Measurements from ENCODE around the gene SPDEF.

SPDEF gene

DNA sequence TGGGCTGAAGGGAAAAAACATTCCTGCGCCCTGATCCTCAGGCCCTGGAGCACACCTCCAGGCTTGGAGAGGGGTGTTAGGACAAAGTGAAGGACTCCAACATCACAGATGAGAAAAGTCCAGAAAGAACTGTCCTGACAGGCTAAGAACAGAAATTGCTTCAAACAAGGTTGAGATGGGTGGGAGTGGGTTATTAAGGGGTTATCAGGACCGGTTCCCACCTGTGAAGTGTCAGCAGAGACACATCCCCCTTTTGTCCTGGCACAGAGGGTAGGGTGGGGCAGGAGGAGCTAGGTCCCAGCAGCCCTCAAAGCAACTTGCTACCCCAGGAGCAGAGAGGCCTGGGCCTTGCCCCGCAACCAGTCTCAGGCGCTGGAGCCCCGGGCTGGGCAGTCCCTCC lies 3.5 kb downstream of the SPDEF start:
- no peak for DNase-seq
- H3K36me3 ChIP-seq (ENCODE audit: control insufficient read depth in 4 of 4, insufficient read depth in 4 of 4, low read length in 3 of 4), result no peaks in the 10 kb centered on the region
- CTCF ChIA-PET, result no interaction called here
- 98% methylated on average over 5 of the region's 5 CpGs for WGBS (ENCODE audit: insufficient coverage)
- H3K9me3 ChIP-seq (ENCODE audit: control extremely low read depth in 1 of 5, control insufficient read depth in 4 of 5, insufficient read depth in 2 of 5, low read depth in 1 of 5, low read length in 4 of 5), result no peaks in the 10 kb centered on the region
- H3K27ac ChIP-seq (ENCODE audit: insufficient read depth in 1 of 2, low read depth in 1 of 2, low read length in 2 of 2, poor library complexity in 1 of 2, severe bottlenecking in 2 of 2), result no peak overlapping the region
- H3K27me3 ChIP-seq (replicated peaks in 2 of 5; ENCODE audit: control insufficient read depth in 4 of 5, insufficient read depth in 5 of 5, low read length in 4 of 5), result no peaks in the 10 kb centered on the region
- POLR2A ChIA-PET, result no interaction called here
- H3K4me1 ChIP-seq (ENCODE audit: control extremely low read depth in 1 of 4, control insufficient read depth in 4 of 4, insufficient read depth in 4 of 4, low read length in 3 of 4), result peaks cover 0 to 25% (median 17%) of the 10 kb centered on the region in 4 experiments
- H3K4me3 ChIP-seq (ENCODE audit: control insufficient read depth in 1 of 7, extremely low read depth in 1 of 7, insufficient read depth in 4 of 7, low read depth in 2 of 7, low read length in 6 of 7), result no peak overlapping the region

DNA sequence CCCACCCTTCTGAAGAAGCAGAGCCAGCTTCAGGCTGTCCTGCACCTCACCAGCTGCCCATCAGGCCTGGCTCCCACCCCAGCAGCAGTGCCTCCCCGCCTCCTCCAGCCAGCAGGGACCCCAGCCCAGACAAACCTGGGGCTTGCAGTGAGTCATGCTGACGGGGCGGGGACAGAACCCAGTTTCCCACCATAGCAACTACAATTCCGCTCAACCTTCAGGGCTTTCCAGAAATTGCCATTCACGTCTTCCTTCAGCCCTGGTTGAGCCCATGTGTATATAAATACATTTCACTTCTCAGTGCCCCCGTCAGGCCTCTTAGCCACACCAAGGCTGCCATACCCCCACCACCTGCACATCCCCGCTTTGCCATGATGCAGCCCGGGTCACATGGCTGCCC lies 4.4 kb downstream of the SPDEF start:
- Histone ChIP-seq H3K9me3 (ENCODE audit: control extremely low read depth in 1 of 5, control insufficient read depth in 4 of 5, insufficient read depth in 2 of 5, low read depth in 1 of 5, low read length in 4 of 5) (no peaks in the 10 kb centered on the region), H3K4me1 (ENCODE audit: control extremely low read depth in 1 of 4, control insufficient read depth in 4 of 4, insufficient read depth in 4 of 4, low read length in 3 of 4) (peaks cover 0 to 29% (median 17%) of the 10 kb centered on the region in 4 experiments), H3K36me3 (ENCODE audit: control insufficient read depth in 4 of 4, insufficient read depth in 4 of 4, low read length in 3 of 4) (no peaks in the 10 kb centered on the region), H3K27me3 (replicated peaks in 2 of 5; ENCODE audit: control insufficient read depth in 4 of 5, insufficient read depth in 5 of 5, low read length in 4 of 5) (no peaks in the 10 kb centered on the region), H3K27ac (ENCODE audit: insufficient read depth in 1 of 2, low read depth in 1 of 2, low read length in 2 of 2, poor library complexity in 1 of 2, severe bottlenecking in 2 of 2) (no peak overlapping the region), H3K4me3 (ENCODE audit: control insufficient read depth in 1 of 7, extremely low read depth in 1 of 7, insufficient read depth in 4 of 7, low read depth in 2 of 7, low read length in 6 of 7) (no peak overlapping the region)
- ChIA-PET POLR2A (no interaction called here), CTCF (no interaction called here)
- DNase-seq, result no peak
- 98% methylated on average over 5 of the region's 8 CpGs for WGBS (ENCODE audit: insufficient coverage)

DNA sequence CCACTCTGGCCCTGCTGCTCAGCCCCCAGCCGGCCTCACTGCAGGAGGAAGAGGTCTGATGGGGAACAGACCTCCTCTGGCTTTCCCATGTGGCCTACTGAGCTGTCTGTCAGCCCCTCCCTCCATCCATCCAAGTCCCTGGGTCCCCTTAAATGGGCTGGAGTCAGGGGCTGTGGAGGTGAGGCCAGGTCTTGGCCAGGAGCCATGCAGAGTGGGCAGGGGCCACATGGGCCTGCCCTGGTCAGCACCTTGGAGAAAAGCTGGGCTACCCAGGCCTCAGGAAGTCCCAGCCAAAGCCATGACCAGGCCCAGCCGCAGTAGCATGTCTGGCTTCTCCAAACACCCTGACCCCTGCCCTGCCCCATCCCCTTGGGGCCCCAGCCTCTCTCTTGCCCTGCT lies 6.3 kb downstream of the SPDEF start:
- H3K27me3 ChIP-seq (replicated peaks in 2 of 5; ENCODE audit: control insufficient read depth in 4 of 5, insufficient read depth in 5 of 5, low read length in 4 of 5), result no peaks in the 10 kb centered on the region
- whole genome bisulfite sequencing (ENCODE audit: insufficient coverage), result 100% methylated on average over 1 of the region's 2 CpGs
- ChIA-PET CTCF (interaction anchor here (1.5 kb wide), 1 partner anchor 90 kb away, joined by 5 read pairs; no protein-coding TSS in a partner anchor), POLR2A (no interaction called here)
- no peaks in the 10 kb centered on the region for H3K9me3 ChIP-seq (ENCODE audit: control extremely low read depth in 1 of 5, control insufficient read depth in 4 of 5, insufficient read depth in 2 of 5, low read depth in 1 of 5, low read length in 4 of 5)
- no peak overlapping the region for H3K27ac ChIP-seq (ENCODE audit: insufficient read depth in 1 of 2, low read depth in 1 of 2, low read length in 2 of 2, poor library complexity in 1 of 2, severe bottlenecking in 2 of 2)
- H3K36me3 ChIP-seq (ENCODE audit: control insufficient read depth in 4 of 4, insufficient read depth in 4 of 4, low read length in 3 of 4), result no peaks in the 10 kb centered on the region
- peaks cover 0 to 30% (median 16%) of the 10 kb centered on the region in 4 experiments for H3K4me1 ChIP-seq (ENCODE audit: control extremely low read depth in 1 of 4, control insufficient read depth in 4 of 4, insufficient read depth in 4 of 4, low read length in 3 of 4)
- DNase-seq, result no peak
- no peak overlapping the region for H3K4me3 ChIP-seq (ENCODE audit: control insufficient read depth in 1 of 7, extremely low read depth in 1 of 7, insufficient read depth in 4 of 7, low read depth in 2 of 7, low read length in 6 of 7)

DNA sequence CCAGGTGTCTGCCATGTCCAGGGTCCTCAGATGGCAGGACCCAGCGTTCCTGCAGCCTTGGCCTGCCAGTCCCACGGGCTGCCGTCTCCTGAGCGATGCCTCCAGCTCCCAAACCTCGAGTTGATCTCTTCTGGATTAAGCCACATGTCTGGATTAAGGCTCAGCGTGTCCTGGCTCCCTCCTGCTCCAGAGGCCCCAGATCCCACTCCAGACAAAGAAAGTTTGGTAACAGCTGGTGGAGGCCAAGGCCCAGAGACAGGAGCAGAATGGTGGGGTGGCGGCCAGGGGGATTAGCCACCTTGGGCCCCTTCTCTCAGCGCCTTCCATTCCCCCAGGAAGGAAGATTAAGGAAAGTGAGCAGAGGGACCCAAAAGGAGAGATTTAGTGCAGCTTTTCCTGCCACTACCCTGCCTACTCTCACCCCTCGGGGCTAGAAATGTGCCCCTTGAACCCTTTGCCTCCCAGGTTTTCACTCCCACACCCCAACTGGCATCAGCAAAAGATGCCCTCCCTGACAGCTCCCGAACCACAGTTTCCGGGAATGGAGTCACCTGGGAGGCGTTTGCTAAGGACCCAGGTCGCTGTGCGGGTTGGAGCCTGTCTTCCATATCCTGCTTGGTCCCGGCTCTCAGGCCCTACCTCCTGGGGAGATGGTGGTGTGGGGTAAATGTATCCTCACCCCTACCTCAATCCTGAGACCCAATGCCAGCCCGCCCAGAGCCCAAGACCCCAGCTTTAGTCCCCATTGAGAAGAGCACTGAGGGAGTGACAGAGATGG lies 6.9 kb downstream of the SPDEF start:
- Histone ChIP-seq H3K4me3 (ENCODE audit: control insufficient read depth in 1 of 7, extremely low read depth in 1 of 7, insufficient read depth in 4 of 7, low read depth in 2 of 7, low read length in 6 of 7) (no peak overlapping the region), H3K4me1 (ENCODE audit: control extremely low read depth in 1 of 4, control insufficient read depth in 4 of 4, insufficient read depth in 4 of 4, low read length in 3 of 4) (peaks cover 0 to 25% (median 10%) of the 10 kb centered on the region in 4 experiments), H3K36me3 (ENCODE audit: control insufficient read depth in 4 of 4, insufficient read depth in 4 of 4, low read length in 3 of 4) (no peaks in the 10 kb centered on the region), H3K9me3 (ENCODE audit: control extremely low read depth in 1 of 5, control insufficient read depth in 4 of 5, insufficient read depth in 2 of 5, low read depth in 1 of 5, low read length in 4 of 5) (no peaks in the 10 kb centered on the region), H3K27me3 (replicated peaks in 2 of 5; ENCODE audit: control insufficient read depth in 4 of 5, insufficient read depth in 5 of 5, low read length in 4 of 5) (no peaks in the 10 kb centered on the region), H3K27ac (ENCODE audit: insufficient read depth in 1 of 2, low read depth in 1 of 2, low read length in 2 of 2, poor library complexity in 1 of 2, severe bottlenecking in 2 of 2) (no peak overlapping the region)
- POLR2A ChIA-PET, result no interaction called here
- no peak for DNase-seq
- CTCF ChIA-PET, result interaction anchor here (0.8 to 1.9 kb wide), 4 partner anchors 9 to 89 kb away, joined by 3 to 6 read pairs (median 4); no protein-coding TSS in a partner anchor
- WGBS (ENCODE audit: insufficient coverage), result 89% methylated on average over 12 of the region's 16 CpGs

DNA sequence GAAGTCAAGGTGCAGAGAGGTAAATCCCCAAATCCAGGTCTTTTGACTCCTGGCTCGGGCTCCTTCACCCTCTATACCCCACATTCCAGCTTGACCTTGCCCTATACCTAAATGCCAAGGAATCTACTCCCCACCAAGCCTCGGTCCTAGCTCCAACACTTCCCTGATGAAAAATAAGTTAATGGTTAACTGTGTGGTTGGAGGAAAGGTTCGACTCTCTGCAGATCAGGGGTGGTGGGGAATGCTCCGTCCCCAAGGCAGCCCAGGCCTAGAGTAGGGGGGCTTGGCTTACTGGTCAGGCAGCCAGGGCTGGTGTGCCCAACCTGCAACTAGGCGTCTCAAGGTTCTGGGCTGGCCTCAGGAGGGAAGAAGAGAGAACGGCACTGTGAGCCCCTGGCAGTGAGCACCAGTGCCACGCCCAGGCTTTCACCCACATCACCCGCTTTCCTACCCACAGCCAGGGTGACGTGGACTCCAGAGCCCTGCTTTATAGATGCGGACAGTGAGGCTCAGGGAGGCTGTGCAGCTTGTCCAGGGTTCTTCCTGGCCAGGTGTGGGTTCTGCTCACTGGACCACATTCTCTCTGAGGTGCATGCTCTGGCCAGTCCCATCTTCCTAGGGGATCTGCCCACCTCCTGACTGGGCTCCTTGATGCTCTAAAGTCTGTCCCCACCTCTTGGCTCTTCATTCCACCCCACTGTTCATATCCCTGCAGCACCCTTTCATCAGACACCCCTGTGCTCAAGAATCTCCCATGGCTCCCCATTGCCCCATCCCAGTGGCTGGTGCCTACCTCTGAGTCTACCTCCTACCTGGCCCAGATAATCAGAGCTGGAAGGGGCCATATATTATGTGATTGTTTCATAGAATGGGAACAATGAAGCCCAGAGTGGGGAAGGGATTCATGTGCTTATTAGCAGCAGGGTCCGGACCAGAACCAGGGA lies 8.2 kb downstream of the SPDEF start:
- no peaks in the 10 kb centered on the region for H3K9me3 ChIP-seq (ENCODE audit: control extremely low read depth in 1 of 5, control insufficient read depth in 4 of 5, insufficient read depth in 2 of 5, low read depth in 1 of 5, low read length in 4 of 5)
- H3K27me3 ChIP-seq (replicated peaks in 2 of 5; ENCODE audit: control insufficient read depth in 4 of 5, insufficient read depth in 5 of 5, low read length in 4 of 5), result no peaks in the 10 kb centered on the region
- H3K4me3 ChIP-seq (ENCODE audit: control insufficient read depth in 1 of 7, extremely low read depth in 1 of 7, insufficient read depth in 4 of 7, low read depth in 2 of 7, low read length in 6 of 7), result no peak overlapping the region
- H3K4me1 ChIP-seq (ENCODE audit: control extremely low read depth in 1 of 4, control insufficient read depth in 4 of 4, insufficient read depth in 4 of 4, low read length in 3 of 4), result peaks cover 0 to 16% (median 4%) of the 10 kb centered on the region in 4 experiments
- ChIA-PET POLR2A (no interaction called here), CTCF (interaction anchor here (0.6 to 1.9 kb wide), 7 partner anchors 10 to 88 kb away, joined by 3 to 6 read pairs (median 4); no protein-coding TSS in a partner anchor)
- H3K27ac ChIP-seq (ENCODE audit: insufficient read depth in 1 of 2, low read depth in 1 of 2, low read length in 2 of 2, poor library complexity in 1 of 2, severe bottlenecking in 2 of 2), result no peak overlapping the region
- no peaks in the 10 kb centered on the region for H3K36me3 ChIP-seq (ENCODE audit: control insufficient read depth in 4 of 4, insufficient read depth in 4 of 4, low read length in 3 of 4)
- 94% methylated on average over 9 of the region's 11 CpGs for WGBS (ENCODE audit: insufficient coverage)
- no peak for DNase-seq

DNA sequence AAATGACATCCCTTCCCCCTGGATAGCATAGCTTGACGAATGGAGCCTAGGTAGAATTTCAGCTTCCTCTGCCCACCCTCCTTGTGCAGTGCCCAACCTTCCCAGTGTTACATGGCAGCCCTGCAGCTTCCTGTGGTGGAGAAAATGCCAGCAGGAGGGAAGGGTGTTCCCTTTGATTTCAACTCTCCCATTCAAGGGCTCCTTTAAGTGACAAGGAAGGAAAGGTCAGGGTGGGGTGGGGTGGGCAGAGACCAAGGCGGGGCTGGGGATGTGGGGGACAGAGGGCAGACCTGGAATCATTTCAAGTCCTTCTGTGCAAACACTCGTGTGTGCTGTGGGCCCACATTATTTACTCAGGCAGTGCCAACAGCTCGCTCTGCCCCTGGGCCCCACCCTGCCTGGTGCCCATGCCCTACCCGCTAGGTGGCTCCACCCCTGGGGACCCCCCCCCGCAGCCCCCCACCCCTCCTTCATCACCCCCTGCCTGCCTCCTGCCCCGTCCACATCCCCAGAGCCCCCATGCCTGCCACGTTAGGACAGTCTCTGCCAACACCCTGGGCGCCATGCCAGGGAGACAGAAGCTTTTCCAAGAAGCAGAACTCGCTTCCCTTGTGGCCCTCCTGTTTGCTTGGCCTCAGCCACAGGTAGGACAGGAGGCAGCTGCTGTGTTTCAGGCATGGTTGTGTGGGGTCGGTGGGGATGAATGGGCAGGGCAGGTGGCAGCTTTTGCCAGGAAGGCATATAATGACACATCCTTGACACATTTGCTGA lies 9.4 kb downstream of the SPDEF start:
- no peak overlapping the region for H3K27ac ChIP-seq (ENCODE audit: insufficient read depth in 1 of 2, low read depth in 1 of 2, low read length in 2 of 2, poor library complexity in 1 of 2, severe bottlenecking in 2 of 2)
- WGBS (ENCODE audit: insufficient coverage), result 15% methylated on average over 8 of the region's 11 CpGs
- H3K36me3 ChIP-seq (ENCODE audit: control insufficient read depth in 4 of 4, insufficient read depth in 4 of 4, low read length in 3 of 4), result no peaks in the 10 kb centered on the region
- ChIA-PET POLR2A (no interaction called here), CTCF (interaction anchor here (0.6 to 1.8 kb wide), 4 partner anchors 11 to 37 kb away, joined by 3 to 5 read pairs (median 3); no protein-coding TSS in a partner anchor)
- no peaks in the 10 kb centered on the region for H3K9me3 ChIP-seq (ENCODE audit: control extremely low read depth in 1 of 5, control insufficient read depth in 4 of 5, insufficient read depth in 2 of 5, low read depth in 1 of 5, low read length in 4 of 5)
- H3K27me3 ChIP-seq (replicated peaks in 2 of 5; ENCODE audit: control insufficient read depth in 4 of 5, insufficient read depth in 5 of 5, low read length in 4 of 5), result no peaks in the 10 kb centered on the region
- DNase-seq, result peak; percentile 20 to 58 (median 57)
- peaks cover 0 to 16% (median 4%) of the 10 kb centered on the region in 4 experiments for H3K4me1 ChIP-seq (ENCODE audit: control extremely low read depth in 1 of 4, control insufficient read depth in 4 of 4, insufficient read depth in 4 of 4, low read length in 3 of 4)
- no peak overlapping the region for H3K4me3 ChIP-seq (ENCODE audit: control insufficient read depth in 1 of 7, extremely low read depth in 1 of 7, insufficient read depth in 4 of 7, low read depth in 2 of 7, low read length in 6 of 7)

Measured in common myeloid progenitor, CD34-positive (primary cell).